ENCODE results near the gene CAMK1.

The CAMK1 gene

DNA sequence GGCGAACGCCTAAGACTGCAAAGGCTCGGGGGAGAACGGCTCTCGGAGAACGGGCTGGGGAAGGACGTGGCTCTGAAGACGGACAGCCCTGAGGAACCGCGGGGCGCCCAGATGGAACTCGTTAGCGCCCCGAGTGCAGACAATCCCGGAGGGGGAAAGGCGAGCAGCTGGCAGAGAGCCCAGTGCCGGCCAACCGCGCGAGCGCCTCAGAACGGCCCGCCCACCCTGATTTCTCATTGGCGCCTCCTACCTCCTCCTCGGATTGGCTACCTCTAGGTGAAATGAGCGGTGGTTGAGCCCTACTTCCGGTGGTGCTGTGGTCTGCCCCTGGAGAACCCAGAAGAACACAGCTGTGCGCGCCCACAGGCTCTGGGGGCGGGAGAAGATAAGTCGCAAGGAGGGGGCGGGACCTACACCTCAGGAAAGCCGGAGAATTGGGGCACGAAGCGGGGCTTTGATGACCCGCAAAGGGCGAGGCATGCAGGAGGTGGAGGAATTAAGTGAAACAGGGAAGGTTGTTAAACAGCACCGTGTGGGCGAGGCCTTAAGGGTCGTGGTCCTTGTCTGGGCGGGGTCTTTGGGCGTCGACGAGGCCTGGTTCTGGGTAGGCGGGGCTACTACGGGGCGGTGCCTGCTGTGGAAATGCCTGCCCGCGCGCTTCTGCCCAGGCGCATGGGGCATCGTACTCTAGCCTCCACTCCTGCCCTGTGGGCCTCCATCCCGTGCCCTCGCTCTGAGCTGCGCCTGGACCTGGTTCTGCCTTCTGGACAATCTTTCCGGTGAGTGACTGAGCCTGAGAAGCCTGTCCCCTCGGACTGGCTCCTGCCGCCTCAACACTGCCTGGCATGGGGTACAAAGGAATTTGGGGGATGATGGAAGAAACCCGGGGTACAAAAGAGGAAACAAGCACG is 19.8 kb downstream of the CAMK1 start, which contains the start of gene OGG1:
OGG1 (plus strand) TSS at position 308 of the 911 bp plus-strand sequence; CDS start at position 643, 335 bp downstream.
- TF ChIP-seq, protein P1, sequence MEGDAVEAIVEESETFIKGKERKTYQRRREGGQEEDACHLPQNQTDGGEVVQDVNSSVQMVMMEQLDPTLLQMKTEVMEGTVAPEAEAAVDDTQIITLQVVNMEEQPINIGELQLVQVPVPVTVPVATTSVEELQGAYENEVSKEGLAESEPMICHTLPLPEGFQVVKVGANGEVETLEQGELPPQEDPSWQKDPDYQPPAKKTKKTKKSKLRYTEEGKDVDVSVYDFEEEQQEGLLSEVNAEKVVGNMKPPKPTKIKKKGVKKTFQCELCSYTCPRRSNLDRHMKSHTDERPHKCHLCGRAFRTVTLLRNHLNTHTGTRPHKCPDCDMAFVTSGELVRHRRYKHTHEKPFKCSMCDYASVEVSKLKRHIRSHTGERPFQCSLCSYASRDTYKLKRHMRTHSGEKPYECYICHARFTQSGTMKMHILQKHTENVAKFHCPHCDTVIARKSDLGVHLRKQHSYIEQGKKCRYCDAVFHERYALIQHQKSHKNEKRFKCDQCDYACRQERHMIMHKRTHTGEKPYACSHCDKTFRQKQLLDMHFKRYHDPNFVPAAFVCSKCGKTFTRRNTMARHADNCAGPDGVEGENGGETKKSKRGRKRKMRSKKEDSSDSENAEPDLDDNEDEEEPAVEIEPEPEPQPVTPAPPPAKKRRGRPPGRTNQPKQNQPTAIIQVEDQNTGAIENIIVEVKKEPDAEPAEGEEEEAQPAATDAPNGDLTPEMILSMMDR (IDR thresholded peaks at IDR 0.05; ENCODE audit: low read depth, low read length, missing control alignments): no peak
- peak; percentile 97 for DNase-seq (ENCODE audit: low read depth)

DNA sequence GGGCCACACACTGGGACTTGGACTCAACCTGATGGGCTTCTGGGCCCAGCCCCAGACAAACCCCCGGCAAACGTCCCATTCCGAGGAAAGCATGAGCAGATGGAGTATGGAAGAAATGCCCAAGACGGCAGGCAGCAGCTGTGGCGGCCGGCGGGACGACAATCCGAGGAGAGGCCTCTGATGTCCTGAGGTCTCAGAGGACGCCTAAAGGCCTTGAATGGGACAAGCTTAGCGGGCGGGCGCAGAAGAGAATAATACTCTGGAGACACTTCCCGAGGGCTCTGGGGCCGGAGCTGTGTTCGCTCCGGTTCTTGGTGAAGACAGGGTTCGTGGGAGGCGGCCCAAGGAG is 20.5 kb downstream of the CAMK1 start:
- TF ChIP-seq, protein P1 (IDR thresholded peaks at IDR 0.05; ENCODE audit: low read depth, low read length, missing control alignments): no peak
- H3K4me3 ChIP-seq (ENCODE audit: low read depth, low read length): peak overlapping the region; percentile 66
- no peak for DNase-seq (ENCODE audit: low read depth)

More for the DNA sequence above, 19.8 kb downstream of the CAMK1 start, which contains the start of gene OGG1:
- H3K4me3 ChIP-seq (ENCODE audit: low read depth, low read length): peak within 1 kb of the TSS; percentile 66

DNA sequence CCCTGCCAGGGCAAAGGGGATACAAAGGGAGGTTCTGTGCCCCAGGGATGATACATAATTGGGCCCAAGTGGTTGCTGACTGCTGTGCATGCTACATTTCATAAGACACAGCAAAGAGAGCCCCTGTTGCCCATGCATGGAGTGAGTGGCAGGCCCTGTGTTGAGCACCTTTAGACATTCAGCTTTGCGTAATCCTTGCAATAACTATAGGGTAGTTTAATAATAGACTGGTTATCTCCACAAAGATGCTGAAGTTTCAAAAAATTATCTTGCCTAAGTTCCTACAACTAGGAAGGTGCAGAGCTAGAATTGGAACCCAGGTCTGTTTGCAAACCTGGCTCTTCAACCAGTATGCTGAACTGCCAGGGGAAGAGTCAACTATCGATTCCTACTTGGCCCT is 21.7 kb downstream of the CAMK1 start:
- no peak overlapping the region for H3K4me3 ChIP-seq (ENCODE audit: low read depth, low read length)
- TF ChIP-seq, protein P1 (IDR thresholded peaks at IDR 0.05; ENCODE audit: low read depth, low read length, missing control alignments): no peak

DNA sequence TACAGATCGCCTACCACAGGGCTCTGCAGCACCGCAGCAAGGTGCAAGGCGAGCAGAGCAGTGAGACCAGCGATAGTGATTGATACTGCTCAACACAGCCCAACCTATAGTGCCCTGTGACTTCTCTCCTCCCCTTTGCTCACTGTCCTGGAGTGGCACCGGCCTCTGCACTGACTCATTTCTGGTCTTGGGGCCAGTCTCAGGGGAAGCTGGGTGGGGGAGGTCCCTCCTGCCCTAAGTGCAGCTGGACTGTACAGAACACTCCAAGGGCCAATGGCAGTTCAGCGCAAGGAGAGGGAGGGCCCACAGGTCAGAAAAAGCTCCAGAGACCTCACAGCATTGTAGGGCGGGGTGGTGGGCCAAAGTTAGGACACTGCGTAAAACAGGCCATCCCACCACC is 22.5 kb downstream of the CAMK1 start:
- no peak overlapping the region for H3K4me3 ChIP-seq (ENCODE audit: low read depth, low read length)
- no peak for DNase-seq (ENCODE audit: low read depth)
- TF ChIP-seq, protein P1 (IDR thresholded peaks at IDR 0.05; ENCODE audit: low read depth, low read length, missing control alignments): no peak

More for the DNA sequence above, 21.7 kb downstream of the CAMK1 start:
- no peak for DNase-seq (ENCODE audit: low read depth)

DNA sequence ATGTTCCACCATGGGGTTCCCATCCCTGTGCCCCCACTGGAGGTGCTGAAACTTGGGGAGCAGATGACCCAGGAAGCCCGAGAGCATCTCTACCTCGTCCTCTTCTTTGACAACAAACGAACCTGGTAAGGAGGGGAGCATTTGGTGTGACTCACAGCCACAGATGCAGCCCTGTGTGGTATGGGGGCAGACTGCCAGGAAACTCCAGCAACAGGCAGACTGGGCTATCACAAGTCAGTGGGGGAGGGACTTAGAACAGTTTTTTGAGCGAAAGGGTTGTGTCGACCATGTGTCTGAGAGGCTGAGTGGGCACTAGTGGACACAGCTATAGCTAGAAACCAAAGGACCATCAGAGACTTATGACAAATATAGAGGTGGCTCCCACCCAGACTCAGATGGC is 23.4 kb downstream of the CAMK1 start:
- H3K4me3 ChIP-seq (ENCODE audit: low read depth, low read length): no peak overlapping the region
- TF ChIP-seq, protein P1 (IDR thresholded peaks at IDR 0.05; ENCODE audit: low read depth, low read length, missing control alignments): no peak
- no peak for DNase-seq (ENCODE audit: low read depth)

DNA sequence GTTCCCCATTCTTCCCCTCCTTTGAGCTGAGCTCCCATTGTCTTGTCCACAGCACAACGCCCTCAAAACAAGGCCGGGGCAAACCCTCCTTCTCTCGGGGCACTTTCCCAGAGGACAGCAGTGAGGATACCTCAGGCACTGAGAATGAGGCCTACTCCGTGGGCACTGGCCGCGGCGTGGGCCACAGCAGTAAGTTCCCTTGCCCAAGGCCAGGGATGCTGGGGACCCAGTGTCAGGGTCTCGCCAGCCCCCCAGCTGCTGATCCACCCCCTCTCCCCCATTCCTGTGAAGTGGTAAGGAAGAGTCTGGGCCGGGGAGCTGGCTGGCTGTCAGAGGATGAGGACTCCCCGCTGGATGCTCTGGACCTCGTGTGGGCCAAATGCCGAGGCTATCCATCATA is 24.2 kb downstream of the CAMK1 start:
- DNase-seq (ENCODE audit: low read depth): no peak
- TF ChIP-seq, protein P1 (IDR thresholded peaks at IDR 0.05; ENCODE audit: low read depth, low read length, missing control alignments): no peak
- H3K4me3 ChIP-seq (ENCODE audit: low read depth, low read length): no peak overlapping the region
